ENCODE data around the gene RMND5A.
A peak's percentile ranks its signal among the peaks of the same experiment; 100 is the strongest.
"Not testable (repeated sequence)": the region's sequence is repeated elsewhere in the genome, so short reads cannot be mapped to it uniquely, and the experiment has no call there.

RMND5A gene

DNA sequence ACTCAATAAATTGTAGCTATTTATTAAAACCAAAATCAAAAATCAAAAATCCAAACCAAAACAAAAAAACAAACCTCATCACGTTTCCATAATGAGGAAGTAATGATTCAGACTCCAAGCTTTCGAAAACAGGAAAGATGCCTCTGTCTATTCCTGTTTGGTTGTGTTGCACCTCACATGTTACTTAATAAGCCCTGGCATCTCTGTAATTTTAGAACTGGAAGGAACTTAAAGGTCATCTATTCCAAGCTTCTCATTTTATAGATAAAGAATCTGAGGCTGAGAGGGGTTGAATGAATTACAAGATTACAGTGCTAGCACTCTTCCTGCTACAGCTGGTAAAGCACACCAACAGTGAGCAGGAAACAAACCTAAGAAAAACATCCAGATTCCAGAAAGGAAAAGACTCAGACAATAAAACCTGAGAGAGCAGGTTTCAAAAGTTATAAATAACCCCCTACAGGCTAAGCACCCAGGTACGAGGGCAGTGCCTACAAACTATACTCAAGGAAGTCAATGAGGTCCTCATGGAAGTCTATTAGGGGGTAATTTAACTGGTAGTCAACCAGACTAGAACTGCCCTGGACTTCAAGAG lies 5.4 kb upstream of the RMND5A start:
- DNase-seq = not testable (repeated sequence)

DNA sequence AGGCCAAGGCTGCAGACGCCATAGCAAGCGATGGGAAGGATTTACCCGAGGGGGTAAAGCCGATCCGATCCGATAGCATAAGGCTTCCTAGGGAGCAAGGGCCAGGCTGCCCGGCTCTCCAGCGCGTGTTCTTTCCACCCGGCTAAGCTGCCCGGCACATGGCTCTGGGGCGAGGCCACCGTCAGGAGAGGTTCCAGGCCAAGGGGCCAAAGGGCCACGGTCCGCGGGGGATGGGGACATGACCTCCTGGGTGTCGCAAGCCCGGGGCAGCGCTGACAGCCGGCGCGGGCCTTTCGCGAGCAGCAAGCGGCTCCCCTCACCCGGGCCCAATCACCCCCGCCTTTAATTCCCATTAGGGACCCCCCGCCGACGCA lies 841 bp upstream of the RMND5A start:
- not testable (repeated sequence) for DNase-seq

DNA sequence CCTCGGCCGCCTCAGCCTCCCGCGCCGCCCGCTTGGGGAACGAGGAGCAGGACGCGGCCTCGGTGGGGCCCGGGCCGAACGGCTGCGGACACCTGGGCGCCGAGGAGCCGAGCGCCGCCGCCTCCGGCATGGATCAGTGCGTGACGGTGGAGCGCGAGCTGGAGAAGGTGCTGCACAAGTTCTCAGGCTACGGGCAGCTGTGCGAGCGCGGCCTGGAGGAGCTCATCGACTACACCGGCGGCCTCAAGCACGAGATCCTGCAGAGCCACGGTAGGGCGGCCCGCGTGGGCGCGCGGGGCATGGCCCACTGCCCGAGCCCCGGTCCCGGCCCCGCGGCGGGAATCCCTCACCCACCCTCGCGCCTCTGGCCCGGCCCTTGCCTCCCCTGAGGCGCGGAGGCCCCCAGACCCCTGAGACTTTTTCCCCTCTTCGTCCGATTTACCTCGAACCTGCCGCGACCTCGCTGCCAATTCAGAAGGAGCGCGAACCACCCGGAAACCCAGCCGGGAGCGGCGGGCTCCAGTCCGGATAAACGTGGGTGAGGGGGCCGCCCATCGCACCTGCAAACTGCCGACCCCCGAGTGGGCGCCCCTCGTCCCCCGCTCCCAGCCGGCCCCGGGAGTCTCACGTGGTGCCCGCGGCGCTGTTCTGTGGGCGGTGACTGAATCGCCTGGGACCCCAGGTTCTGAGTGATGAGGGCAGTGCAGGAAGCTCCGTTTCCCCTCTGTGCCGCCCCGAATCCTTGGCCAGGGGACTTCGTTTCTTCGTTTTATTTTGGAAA lies 639 bp downstream of the RMND5A start:
- DNase-seq = peak; percentile 44

DNA sequence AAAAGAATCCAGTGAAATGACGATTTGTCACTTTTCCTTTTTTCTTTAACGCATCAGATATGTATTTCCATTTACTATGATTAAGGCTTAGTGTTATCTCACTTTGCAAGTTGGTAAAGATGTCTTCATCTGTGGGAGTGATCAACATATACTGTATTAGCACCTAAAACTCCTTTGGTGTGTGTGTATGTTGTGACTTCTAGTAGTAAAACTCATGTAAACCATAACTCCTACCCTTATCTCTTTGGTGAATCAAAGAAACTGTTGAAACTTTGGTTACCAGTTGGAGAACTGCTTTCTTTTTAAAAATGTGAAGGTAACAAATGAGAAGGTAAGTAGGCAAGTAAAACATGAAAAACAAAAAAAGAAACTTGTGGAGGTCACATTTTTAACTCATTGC lies 5.6 kb downstream of the RMND5A start:
- DNase-seq = not testable (repeated sequence)

DNA sequence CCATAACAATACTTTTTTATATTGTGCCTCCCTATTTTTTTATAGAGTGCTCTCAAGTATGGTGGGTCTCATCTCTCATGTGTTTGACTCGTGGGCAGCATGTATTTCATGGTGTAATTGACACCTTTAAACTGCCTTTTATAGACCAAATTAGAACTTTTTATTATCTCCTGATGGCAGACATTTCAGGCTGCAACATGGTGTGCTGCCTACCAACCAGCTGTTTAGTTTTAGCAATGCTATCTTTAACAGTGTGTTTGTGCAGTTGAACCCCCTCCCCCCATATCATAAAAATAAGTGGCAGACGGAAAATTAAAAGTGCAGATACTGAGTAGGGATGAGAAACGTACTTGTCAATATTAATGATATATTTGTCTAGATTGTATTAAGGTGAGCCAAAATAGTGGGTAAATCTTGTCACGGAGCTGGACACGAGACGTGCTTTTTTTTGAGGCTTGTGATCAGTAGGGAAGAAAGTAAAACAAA lies 12.0 kb downstream of the RMND5A start:
- not testable (repeated sequence) for DNase-seq

DNA sequence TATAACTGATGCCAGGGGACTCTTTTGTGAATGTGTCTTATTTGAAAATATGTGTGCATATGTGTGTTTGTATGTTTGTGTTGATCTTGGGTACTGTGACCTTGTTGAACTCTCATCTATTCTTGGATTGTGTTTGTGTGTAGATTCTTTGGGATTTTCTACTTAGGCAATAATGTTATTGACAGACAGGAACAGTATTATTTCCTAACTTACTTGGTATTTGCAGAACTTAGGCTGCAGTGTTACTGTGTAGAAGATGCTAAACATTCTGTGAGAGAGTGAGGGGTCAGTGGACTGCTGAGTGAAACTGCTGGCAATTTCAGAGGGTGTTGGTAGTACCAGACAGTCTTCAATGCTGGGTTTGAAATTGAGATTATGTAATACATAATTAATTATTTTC lies 12.7 kb downstream of the RMND5A start:
- DNase-seq = not testable (repeated sequence)

DNA sequence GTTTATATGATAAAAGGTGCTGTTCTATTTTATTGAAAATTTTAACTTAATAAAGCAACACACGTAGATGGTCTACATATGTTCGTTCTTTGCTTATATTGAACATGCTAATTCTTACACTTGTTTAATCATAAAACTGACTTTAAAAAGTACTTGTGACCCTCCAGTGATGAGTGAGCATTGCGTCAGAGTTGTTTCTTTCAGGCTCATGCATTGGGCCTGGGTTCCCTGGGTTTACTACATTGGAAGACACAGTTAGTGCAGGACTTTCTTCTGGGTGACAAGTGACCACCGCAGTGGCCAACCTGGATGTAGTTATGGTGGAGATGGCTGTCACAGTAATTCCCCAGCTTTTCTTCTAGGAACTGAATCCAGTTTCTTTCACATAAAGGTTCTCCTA lies 13.4 kb downstream of the RMND5A start:
- not testable (repeated sequence) for DNase-seq

DNA sequence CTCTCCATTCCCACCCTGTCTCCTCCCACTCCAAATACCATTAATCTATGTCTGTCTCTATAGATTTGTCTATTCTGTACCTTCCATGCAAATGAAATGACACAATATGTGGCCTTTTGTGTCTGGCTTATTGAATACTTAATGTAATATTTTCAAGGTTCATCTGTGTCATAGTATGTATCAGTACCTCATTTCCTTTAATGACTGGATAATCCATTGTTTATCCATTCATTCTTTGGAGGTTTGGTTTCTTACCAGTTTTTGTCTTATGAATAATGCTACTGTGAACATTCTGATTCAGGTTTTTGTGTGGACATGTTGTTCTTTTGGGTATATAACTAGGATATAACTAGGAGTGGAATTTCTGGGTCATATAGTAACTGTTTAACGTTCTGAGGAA lies 14.8 kb downstream of the RMND5A start:
- not testable (repeated sequence) for DNase-seq

DNA sequence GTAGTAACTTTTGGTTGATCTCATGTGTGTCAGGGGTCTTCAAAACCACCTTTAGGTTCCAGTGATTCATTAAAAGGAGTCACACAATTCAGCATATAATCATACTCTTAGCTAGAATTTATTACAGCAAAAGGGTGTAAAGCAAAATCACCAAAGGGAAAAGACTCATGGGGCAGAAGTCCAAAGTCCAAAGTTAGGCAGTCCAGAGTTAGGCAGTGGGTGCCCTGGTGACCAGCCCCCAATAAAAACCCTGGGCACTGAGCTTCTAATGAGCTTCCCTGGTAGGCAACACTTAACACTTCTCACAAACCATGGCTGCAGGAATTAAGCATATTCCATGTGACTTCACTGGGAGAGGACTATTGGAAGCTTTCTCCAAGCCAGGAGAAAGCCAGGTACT lies 19.4 kb downstream of the RMND5A start:
- not testable (repeated sequence) for DNase-seq

DNA sequence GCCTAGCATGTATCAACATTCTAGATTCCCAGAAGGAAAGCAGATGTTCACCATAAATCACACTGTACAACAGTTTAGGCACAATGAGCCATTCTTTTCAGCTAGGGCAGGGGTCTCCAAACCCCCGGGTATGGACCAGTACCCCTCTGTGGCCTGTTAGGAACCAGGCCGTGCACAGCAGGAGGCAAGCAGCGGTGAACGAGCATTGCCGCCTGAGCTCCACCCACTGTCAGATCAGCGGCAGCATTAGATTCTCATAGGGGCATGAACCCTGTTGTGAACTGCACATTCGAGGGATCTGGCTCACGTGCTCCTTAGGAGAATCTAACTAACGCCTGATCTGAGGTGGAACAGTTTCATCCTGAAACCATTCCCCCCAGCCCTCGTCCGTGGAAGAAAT lies 19.8 kb downstream of the RMND5A start:
- DNase-seq = not testable (repeated sequence)

DNA sequence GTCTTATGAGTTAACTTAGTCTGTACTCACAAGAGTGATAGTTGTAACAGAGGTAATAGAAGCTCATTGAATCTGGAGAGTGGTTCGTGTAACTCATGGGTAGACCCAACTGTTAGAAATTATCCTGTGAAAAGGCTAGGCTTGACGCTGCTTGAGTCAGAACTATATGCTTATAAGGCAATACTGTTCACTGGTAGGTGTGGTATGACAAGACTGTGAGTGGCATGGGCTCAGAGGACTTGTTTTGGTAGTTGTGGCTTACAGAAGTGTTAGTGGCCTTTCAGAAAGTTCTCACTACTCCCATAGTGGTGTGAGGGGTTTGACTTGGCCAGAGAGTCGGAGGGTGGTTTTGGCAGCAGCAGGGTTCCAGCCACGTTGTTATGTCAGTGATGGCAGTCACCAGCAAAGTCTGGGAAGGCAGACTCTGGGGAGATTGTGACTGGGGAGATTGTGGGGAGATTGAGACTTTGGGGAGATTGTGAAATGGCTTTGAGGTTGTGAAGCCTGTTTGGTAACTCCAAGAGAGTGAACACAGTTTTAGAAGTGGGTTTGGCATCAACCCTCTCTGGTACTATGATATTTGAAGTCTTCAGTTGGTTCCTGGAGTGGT lies 21.9 kb downstream of the RMND5A start:
- not testable (repeated sequence) for DNase-seq

DNA sequence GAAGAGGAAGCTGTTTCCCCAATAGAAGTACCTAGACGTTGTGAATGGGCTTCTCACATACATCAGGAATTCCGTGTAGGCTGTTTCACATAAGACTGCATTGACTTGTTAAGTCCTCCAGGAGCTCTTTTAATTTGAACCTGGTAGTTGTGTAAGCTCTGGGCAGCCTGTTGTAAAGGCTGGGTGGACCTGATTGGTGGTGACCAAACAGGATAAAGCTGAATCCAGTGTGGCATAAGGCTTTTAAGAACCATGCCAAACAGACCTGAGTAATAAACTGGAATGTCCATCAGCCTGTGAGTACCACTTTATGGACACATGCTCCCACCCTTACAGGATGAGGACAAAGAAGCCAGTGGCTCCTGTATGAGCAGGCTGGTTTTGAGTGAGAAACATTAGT lies 24.1 kb downstream of the RMND5A start:
- DNase-seq = no peak

DNA sequence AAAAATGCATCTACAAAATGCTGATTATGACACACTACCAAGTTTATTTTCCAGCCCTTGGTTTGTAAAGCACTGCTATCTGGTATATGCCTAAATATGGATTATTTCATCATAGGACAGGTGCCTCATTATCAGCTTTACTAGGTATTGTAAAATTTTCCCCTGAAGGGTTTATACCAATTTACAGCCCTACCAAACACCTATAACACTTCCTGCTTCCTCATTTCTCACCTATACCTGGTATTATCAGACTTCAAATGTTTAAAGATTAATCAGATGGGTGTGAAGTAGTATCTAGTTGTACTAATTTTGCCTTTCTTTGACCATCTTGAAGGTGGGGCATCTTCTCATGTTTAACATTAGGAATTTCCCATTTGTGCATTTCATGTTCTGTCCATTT lies 26.8 kb downstream of the RMND5A start:
- no peak for DNase-seq

DNA sequence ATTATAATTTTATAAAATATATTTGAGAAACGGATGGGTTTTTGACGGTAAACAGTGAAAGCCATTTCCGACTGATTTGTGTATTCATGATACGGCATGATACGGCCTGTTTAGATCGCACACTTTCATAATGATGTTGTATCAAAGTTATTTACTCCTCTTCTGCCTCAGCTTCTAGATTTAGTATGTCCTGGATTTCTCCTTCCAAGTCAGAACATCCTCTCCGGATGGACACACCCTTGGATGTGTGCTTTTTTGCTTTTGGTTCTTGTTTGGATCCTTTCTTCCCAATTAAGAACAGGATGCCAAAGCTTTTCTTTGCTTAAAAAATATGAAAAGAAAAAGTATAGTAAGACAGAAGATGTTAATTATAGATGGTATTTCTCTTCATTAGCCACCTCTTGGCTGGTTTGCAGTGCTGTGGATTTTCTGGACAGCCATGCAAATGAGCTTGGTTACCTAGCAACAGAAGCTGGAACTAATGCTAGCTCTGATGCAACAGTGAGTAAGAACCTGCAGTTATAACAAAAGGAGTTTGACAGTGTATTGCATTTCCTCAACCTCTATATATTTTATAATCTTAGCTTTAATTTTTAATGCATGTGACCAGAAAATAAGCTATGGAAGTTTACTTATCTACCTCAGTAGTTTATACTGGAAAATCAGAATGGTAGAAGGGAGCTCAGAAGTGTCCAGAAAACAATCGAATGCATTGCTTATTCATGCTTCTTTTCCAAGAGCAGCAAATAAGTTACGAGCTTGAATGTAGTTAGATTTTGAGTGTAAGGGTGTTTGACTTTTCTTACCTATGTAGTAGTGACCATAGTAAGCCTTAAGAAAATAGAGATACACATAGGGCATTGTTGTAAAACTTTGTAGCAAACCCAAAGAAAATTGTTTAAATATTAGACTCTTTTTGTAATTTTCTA lies 27.9 kb downstream of the RMND5A start:
- peak; percentile 29 for DNase-seq

DNA sequence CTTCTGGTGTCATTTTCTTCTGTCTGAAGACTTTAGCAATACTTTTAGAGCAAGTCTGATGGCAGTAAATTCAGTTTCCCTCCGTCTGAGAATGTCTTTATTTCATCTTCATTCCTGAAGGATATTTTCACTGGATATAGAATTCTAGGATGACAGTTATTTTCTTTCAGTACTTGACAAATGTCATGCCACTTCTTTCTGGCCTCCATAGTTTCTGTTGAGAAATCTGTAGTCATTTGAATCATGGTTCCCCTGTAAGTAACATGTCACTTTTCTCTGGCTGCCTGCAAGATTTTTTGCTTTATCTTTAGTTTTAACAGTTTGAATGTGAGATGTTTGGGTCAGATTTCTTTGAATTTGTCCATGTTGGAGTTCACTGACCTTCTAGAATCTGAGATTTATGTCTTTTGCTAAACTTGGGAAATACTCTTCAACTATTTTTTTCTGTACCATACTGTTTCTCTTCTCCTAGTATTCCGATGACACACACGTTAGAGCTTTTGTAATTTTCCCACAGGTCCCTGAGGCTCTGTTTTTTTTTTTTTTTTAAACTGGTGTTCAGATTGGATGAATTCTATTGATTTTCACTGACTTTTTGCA lies 30.2 kb downstream of the RMND5A start:
- no peak for DNase-seq

DNA sequence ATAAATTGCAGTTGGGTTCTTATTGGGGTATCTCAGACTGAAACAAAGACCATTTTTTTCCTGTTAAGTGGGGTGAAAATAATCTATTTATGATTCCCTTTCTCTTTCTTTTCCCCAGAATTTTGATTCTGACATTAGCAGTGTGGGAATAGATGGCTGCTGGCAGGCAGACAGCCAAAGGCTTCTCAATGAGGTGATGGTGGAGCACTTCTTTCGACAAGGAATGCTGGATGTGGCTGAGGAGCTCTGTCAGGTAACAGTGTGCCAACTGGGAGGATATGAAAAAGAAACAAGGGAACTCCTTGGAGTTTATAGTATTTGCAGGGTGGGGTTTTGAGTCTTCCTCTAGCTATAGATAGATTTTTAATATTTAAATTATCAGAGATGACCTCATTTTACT lies 31.7 kb downstream of the RMND5A start:
- no peak for DNase-seq

DNA sequence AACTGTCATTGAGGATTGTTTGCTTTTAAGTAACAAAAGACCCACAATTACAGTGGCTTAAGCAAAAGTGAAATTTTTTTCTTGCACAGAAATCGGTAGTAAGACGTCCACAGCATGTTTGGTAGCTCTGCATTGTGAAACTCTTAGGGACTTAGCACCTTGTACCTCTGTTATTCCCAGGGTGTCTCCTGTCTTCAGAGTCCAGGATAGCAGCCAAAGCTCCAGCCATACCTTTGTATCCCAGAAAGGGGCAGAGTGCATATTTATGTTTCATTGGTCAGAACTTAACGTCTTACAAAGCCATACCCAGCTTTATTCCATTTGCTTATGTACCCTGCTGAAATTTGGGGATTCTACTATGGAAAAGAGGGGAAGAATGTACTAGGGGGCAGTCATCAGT lies 32.8 kb downstream of the RMND5A start:
- DNase-seq = no peak

DNA sequence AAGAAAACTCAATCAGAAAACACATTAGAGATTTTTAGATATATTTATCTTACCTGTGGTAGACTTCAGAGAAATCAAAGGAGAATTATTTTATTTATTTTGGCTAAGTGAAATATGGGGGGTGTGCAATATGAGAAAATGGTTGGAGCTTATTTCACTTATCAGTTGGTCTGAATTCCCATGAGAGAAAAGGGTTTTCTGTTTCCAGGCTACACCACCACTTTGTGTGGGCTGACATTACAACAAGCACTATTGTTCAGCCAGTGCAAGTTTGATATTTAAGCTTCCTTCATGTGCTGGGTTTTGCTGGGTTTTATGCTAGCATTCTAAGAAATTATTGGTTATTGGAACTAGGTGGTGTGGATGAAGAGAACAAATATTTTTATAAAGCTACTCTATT lies 33.5 kb downstream of the RMND5A start:
- no peak for DNase-seq

DNA sequence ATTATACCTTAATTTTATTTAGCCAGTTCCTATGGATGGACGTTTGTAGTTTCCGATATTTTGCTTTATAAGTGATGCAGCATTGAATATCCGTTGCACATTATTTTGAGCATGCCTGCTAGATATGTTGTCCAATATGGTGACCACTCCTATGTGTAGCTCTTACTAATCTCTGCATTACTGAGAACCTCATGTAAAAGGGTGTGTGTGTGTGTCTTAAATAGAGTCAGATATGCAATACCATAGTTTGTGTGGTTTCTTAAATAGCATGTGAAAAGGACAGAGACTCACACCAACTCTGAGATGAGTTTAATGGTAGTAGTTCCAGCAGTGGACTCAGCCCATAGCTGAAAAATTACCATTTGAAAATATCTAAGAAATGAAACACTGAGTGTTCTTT lies 38.3 kb downstream of the RMND5A start:
- DNase-seq = no peak

DNA sequence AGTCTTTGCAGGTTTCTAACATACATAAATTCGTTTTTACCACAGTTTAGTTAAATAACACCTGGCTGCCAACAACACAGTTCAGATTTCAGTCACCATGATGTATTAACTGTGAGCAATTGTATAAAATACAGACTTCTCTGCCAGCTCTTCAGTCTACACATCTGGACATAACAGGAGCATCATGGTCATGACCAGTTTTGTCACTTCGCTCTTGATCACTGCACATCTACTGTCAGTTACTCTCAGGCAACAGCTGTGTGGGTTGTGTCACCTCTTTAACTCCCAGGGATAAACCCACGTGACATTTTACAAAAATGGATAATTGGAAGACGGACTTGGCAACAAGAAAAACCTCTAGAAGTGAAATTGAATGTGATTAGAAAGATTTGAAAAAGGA lies 40.3 kb downstream of the RMND5A start:
- no peak for DNase-seq

DNA sequence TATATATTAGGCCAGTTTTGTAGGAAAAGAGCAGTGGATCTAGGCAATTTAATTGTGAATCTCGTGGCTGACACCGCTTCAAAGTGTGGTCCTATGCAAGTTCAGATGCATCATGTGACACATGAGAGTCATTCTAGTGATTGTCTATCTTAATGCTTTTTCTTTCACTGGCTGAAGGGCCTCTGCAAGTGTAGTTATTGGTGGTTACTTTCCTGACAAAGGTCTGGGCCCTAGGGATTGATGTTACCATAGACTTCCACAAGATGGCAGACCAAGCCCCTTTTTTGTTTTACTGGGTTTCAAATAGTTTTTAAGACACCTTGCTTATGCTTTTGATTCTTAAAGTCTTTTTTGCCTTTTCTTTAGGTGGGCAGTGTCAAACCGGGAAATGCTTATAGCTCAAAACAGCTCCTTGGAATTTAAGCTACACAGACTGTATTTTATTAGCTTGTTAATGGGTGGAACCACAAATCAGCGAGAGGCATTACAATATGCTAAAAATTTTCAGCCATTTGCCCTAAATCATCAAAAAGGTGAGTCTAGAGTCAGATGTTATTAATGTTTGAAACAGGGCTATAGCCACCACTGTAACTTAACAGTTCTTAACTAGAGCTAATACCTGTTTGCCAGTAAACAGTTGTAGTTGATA lies 44.7 kb downstream of the RMND5A start:
- peak; percentile 60 for DNase-seq

DNA sequence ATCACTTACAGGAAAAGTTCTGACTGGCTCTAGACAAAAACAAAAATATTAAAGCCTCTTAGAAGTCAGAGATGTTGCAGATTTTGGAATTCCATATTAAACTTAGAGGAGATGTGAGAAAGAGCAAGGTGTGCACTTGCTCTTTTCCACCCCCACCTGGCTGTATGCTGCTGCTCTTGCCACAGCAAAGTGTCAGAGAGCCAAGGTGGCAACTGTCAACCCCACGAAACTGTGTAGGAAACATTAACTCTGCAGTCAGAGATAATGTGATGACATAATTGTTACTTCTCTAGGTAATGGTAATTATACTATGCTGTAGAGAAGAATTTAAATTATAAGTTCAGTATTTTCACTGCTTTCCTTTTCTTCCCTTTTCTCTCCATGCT lies 45.2 kb downstream of the RMND5A start:
- no peak for DNase-seq

All from NCI-H82 (cell line).